HEK293 (cell line): ENCODE measurements around the gene TMEM158.

Experiments used
- CTCF ChIA-PET: fragments of 350-600 bp; formaldehyde crosslinking; extraction: SDS; loops from one replicate; lab custom pipeline; 2021; ENCODE audit warnings: antibody characterized with exemption; lab: Yijun Ruan, JAX
- POLR2A ChIA-PET: fragments of 300-600 bp; formaldehyde crosslinking; extraction: SDS; loops from one replicate; lab custom pipeline; 2020; ENCODE audit warnings: antibody characterized with exemption, inconsistent platforms; lab: Yijun Ruan, JAX
- H3K27ac ChIP-seq: fragments of 200-500 bp; sonication (Bioruptor generic); 2 replicates; pipeline ENCODE4 v1.5.1; 2014; ENCODE audit warnings: low read depth, low read length, control low read depth, inconsistent platforms; ENCODE audit errors: extremely low read depth
- H3K36me3 ChIP-seq, 2 experiments: fragments of 200-500 bp in 1 of 2; sonication (Bioruptor generic) in 1 of 2; 1 replicate in 1 of 2; 2 replicates in 1 of 2; pipeline ENCODE4 v1.5.1; 2014 to 2017; ENCODE audit warnings: inconsistent platforms in 2 of 2, low read length in 2 of 2; ENCODE audit not compliant: control insufficient read depth in 2 of 2, insufficient read depth in 1 of 2
- H3K4me1 ChIP-seq: fragments of 200-500 bp; sonication (Bioruptor generic); 2 replicates; pipeline ENCODE4 v1.5.1; 2014; ENCODE audit warnings: mild to moderate bottlenecking, low read length, inconsistent platforms; ENCODE audit not compliant: control insufficient read depth, insufficient read depth
- H3K4me3 ChIP-seq: 2 replicates; pipeline ENCODE4 v1.5.1; 2011; ENCODE audit warnings: low read depth, mild to moderate bottlenecking, control low read depth, low read length, moderate library complexity
- H3K9me3 ChIP-seq: fragments of 200-500 bp; sonication (Bioruptor generic); 2 replicates; pipeline ENCODE4 v1.5.1; 2014; ENCODE audit warnings: low read depth, low read length, inconsistent platforms; ENCODE audit not compliant: control insufficient read depth, insufficient read depth
- GFI1B ChIP-seq: fragments of 450-650 bp; formaldehyde crosslinking; IDR thresholded peaks from 2 replicates; pipeline ENCODE4 v1.5.1; 2016; ENCODE audit warnings: missing biosample characterization, missing genetic modification characterization
- KLF9 ChIP-seq: fragments of 450-650 bp; formaldehyde crosslinking; IDR thresholded peaks from 2 replicates; pipeline ENCODE4 v1.5.1; 2016; ENCODE audit warnings: missing biosample characterization, missing genetic modification characterization, low read depth
- PRDM4 ChIP-seq: fragments of 450-650 bp; formaldehyde crosslinking; IDR thresholded peaks from 2 replicates; pipeline ENCODE4 v1.5.1; 2017; ENCODE audit warnings: missing biosample characterization, missing genetic modification characterization
- ZBTB8A ChIP-seq: fragments of 450-650 bp; formaldehyde crosslinking; IDR thresholded peaks from 2 replicates; pipeline ENCODE4 v1.5.1; 2016; ENCODE audit warnings: missing biosample characterization, missing genetic modification characterization
- ZFP37 ChIP-seq: fragments of 450-650 bp; formaldehyde crosslinking; IDR thresholded peaks from 2 replicates; pipeline ENCODE4 v1.5.1; 2016; ENCODE audit warnings: missing biosample characterization, missing genetic modification characterization
- ZFP69B ChIP-seq: fragments of 450-650 bp; formaldehyde crosslinking; IDR thresholded peaks from 2 replicates; pipeline ENCODE4 v1.5.1; 2016; ENCODE audit warnings: missing biosample characterization, missing genetic modification characterization
- ZNF157 ChIP-seq: fragments of 450-650 bp; formaldehyde crosslinking; IDR thresholded peaks from 2 replicates; pipeline ENCODE4 v1.5.1; 2016; ENCODE audit warnings: missing biosample characterization, missing genetic modification characterization
- ZNF18 ChIP-seq: fragments of 450-650 bp; formaldehyde crosslinking; IDR thresholded peaks from 2 replicates; pipeline ENCODE4 v1.5.1; 2016; ENCODE audit warnings: missing biosample characterization, missing genetic modification characterization
- ZNF2 ChIP-seq: fragments of 450-650 bp; formaldehyde crosslinking; IDR thresholded peaks from 2 replicates; pipeline ENCODE4 v1.5.1; 2016; ENCODE audit warnings: missing biosample characterization, missing genetic modification characterization
- ZNF211 ChIP-seq: fragments of 450-650 bp; formaldehyde crosslinking; IDR thresholded peaks from 2 replicates; pipeline ENCODE4 v1.5.1; 2016; ENCODE audit warnings: low read depth, missing biosample characterization, missing genetic modification characterization
- ZNF24 ChIP-seq: fragments of 450-650 bp; formaldehyde crosslinking; IDR thresholded peaks from 2 replicates; pipeline ENCODE4 v1.5.1; 2016; ENCODE audit warnings: missing biosample characterization, missing genetic modification characterization
- ZNF302 ChIP-seq: fragments of 450-650 bp; formaldehyde crosslinking; IDR thresholded peaks from 2 replicates; pipeline ENCODE4 v1.5.1; 2016; ENCODE audit warnings: missing biosample characterization, missing genetic modification characterization, low read depth
- ZNF324 ChIP-seq: fragments of 450-650 bp; formaldehyde crosslinking; IDR thresholded peaks from 2 replicates; pipeline ENCODE4 v1.5.1; 2016; ENCODE audit warnings: missing biosample characterization, missing genetic modification characterization
- ZNF354C ChIP-seq: fragments of 450-650 bp; formaldehyde crosslinking; IDR thresholded peaks from 2 replicates; pipeline ENCODE4 v1.5.1; 2016; ENCODE audit warnings: missing biosample characterization, missing genetic modification characterization, low read depth, borderline replicate concordance
- ZNF488 ChIP-seq: fragments of 450-650 bp; formaldehyde crosslinking; IDR thresholded peaks from 2 replicates; pipeline ENCODE4 v1.5.1; 2016; ENCODE audit warnings: missing biosample characterization, missing genetic modification characterization
- ZNF776 ChIP-seq: fragments of 450-650 bp; formaldehyde crosslinking; IDR thresholded peaks from 2 replicates; pipeline ENCODE4 v1.5.0; 2017; ENCODE audit warnings: missing biosample characterization, missing genetic modification characterization, borderline replicate concordance
- TF ChIP-seq, protein P1 (sequence below): fragments of 450-650 bp; formaldehyde crosslinking; optimal IDR thresholded peaks from 2 replicates; pipeline ENCODE3; 2016; ENCODE audit warnings: missing biosample characterization, mild to moderate bottlenecking, missing genetic modification characterization
- TF ChIP-seq, protein P2 (sequence below): fragments of 450-650 bp; formaldehyde crosslinking; IDR thresholded peaks from 2 replicates; pipeline ENCODE4 v1.5.1; 2017; ENCODE audit warnings: missing biosample characterization, missing genetic modification characterization
- TF ChIP-seq, protein P3 (sequence below): fragments of 450-650 bp; formaldehyde crosslinking; IDR thresholded peaks from 2 replicates; pipeline ENCODE4 v1.5.1; 2016; ENCODE audit warnings: missing biosample characterization, missing genetic modification characterization
- TF ChIP-seq, protein P4 (sequence below): fragments of 450-650 bp; formaldehyde crosslinking; IDR thresholded peaks from 2 replicates; pipeline ENCODE4 v1.5.1; 2017; ENCODE audit warnings: missing biosample characterization, missing genetic modification characterization
- TF ChIP-seq, protein P5 (sequence below): sonication (generic); formaldehyde crosslinking; IDR thresholded peaks from 2 replicates; pipeline ENCODE4 v1.8.1; 2022; ENCODE audit warnings: mild to moderate bottlenecking, moderate library complexity, missing genetic modification reagents

The TMEM158 gene

GRCh38 chr3:45191424-45191823 lies 34.7 kb downstream of the TMEM158 start:
- Histone ChIP-seq H3K27ac (no peak overlapping the region), H3K36me3 (no peaks in the 10 kb centered on the region), H3K4me1 (no peaks in the 10 kb centered on the region), H3K9me3 (no peaks in the 10 kb centered on the region), H3K4me3 (no peak overlapping the region)
- ChIA-PET POLR2A (no interaction called here), CTCF (interaction anchor here (0.6 kb wide), 1 partner anchor 147 kb away, joined by 3 read pairs; no protein-coding TSS in a partner anchor)
- TF ChIP-seq ZNF488 (tag by site-specific recombination), result no peak
- TF ChIP-seq, protein P1, sequence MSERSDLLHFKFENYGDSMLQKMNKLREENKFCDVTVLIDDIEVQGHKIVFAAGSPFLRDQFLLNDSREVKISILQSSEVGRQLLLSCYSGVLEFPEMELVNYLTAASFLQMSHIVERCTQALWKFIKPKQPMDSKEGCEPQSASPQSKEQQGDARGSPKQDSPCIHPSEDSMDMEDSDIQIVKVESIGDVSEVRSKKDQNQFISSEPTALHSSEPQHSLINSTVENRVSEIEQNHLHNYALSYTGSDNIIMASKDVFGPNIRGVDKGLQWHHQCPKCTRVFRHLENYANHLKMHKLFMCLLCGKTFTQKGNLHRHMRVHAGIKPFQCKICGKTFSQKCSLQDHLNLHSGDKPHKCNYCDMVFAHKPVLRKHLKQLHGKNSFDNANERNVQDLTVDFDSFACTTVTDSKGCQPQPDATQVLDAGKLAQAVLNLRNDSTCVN (tag by site-specific recombination), result no peak
- TF ChIP-seq ZNF157 (tag by site-specific recombination), result no peak
- TF ChIP-seq PRDM4 (tag by site-specific recombination), result no peak
- no peak for TF ChIP-seq ZNF302 (tag by site-specific recombination)
- TF ChIP-seq ZNF776 (tag by site-specific recombination), result no peak
- TF ChIP-seq ZNF354C, result no peak
- TF ChIP-seq ZNF24, result no peak
- no peak for TF ChIP-seq ZNF211 (tag by site-specific recombination)

DNA sequence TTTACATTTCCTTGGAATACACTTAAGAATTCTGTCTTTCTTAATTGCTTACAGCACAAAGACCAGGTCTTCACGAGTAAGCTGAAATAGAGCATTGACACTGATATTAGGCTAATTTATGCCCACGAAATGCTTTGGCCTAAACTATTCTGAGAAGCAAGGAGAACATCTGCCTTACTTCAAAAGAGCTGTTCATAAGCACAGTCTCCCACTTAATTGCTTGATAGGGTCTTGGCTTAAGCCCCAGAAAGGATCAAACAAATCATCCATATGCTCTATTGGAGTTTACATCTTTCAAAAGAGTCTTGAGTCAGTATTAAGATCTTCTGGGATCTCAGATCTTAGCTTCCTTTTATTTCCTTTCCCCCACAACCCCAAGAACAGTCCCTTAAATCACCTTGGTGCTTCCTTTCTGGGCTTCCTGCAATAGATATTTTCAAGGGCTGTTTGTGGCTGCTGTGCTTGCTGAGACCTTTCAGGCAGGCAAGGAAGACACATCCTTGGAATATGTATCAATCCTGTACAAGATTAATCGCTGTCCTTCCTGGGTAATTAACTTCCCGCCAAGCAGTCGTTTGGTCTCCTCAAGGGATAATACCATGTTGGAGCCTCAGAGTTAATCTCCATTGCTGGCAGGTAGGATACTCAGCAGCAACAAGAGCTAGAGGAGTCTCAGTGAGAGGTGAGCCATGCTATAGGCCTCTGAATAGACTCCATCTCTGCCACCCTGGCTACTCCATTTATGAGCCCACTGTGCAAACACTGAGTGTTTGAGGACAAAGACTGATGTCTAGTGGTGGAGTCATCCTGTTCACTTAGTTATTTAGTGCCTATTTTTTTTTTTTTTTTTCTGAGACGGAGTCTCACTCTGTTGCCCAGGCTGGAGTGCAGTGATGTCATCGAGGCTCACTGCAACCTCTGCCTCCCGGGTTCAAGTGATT lies 37.1 kb downstream of the TMEM158 start:
- H3K4me1 ChIP-seq, result no peaks in the 10 kb centered on the region
- H3K9me3 ChIP-seq, result no peaks in the 10 kb centered on the region
- H3K27ac ChIP-seq, result no peak overlapping the region
- H3K4me3 ChIP-seq, result no peak overlapping the region
- no peaks in the 10 kb centered on the region for H3K36me3 ChIP-seq
- POLR2A ChIA-PET, result no interaction called here
- CTCF ChIA-PET, result interaction anchor here (1.1 kb wide), 1 partner anchor 113 kb away, joined by 3 read pairs; no protein-coding TSS in a partner anchor
- TF ChIP-seq ZBTB8A (tag by site-specific recombination) (no peak), ZFP37 (tag by site-specific recombination) (no peak), KLF9 (tag by site-specific recombination) (no peak), ZNF324 (tag by site-specific recombination) (no peak), ZFP69B (tag by site-specific recombination) (no peak), GFI1B (no peak), ZNF776 (tag by site-specific recombination) (no peak), ZNF18 (tag by site-specific recombination) (no peak), ZNF2 (tag by site-specific recombination) (no peak)
- TF ChIP-seq, protein P2, sequence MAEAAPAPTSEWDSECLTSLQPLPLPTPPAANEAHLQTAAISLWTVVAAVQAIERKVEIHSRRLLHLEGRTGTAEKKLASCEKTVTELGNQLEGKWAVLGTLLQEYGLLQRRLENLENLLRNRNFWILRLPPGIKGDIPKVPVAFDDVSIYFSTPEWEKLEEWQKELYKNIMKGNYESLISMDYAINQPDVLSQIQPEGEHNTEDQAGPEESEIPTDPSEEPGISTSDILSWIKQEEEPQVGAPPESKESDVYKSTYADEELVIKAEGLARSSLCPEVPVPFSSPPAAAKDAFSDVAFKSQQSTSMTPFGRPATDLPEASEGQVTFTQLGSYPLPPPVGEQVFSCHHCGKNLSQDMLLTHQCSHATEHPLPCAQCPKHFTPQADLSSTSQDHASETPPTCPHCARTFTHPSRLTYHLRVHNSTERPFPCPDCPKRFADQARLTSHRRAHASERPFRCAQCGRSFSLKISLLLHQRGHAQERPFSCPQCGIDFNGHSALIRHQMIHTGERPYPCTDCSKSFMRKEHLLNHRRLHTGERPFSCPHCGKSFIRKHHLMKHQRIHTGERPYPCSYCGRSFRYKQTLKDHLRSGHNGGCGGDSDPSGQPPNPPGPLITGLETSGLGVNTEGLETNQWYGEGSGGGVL (tag by site-specific recombination), result no peak
- TF ChIP-seq, protein P3, sequence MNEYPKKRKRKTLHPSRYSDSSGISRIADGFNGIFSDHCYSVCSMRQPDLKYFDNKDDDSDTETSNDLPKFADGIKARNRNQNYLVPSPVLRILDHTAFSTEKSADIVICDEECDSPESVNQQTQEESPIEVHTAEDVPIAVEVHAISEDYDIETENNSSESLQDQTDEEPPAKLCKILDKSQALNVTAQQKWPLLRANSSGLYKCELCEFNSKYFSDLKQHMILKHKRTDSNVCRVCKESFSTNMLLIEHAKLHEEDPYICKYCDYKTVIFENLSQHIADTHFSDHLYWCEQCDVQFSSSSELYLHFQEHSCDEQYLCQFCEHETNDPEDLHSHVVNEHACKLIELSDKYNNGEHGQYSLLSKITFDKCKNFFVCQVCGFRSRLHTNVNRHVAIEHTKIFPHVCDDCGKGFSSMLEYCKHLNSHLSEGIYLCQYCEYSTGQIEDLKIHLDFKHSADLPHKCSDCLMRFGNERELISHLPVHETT (tag by site-specific recombination), result no peak
- TF ChIP-seq, protein P4, sequence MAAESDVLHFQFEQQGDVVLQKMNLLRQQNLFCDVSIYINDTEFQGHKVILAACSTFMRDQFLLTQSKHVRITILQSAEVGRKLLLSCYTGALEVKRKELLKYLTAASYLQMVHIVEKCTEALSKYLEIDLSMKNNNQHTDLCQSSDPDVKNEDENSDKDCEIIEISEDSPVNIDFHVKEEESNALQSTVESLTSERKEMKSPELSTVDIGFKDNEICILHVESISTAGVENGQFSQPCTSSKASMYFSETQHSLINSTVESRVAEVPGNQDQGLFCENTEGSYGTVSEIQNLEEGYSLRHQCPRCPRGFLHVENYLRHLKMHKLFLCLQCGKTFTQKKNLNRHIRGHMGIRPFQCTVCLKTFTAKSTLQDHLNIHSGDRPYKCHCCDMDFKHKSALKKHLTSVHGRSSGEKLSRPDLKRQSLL, result no peak
- TF ChIP-seq, protein P5, sequence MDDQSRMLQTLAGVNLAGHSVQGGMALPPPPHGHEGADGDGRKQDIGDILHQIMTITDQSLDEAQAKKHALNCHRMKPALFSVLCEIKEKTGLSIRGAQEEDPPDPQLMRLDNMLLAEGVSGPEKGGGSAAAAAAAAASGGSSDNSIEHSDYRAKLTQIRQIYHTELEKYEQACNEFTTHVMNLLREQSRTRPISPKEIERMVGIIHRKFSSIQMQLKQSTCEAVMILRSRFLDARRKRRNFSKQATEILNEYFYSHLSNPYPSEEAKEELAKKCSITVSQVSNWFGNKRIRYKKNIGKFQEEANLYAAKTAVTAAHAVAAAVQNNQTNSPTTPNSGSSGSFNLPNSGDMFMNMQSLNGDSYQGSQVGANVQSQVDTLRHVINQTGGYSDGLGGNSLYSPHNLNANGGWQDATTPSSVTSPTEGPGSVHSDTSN (CRISPR knock-in tag), result no peak
